ENCODE data around the gene ENTPD5.

GRCh38 chr14:73943083-73943482 lies 76.0 kb downstream of the ENTPD5 start:
- no peak for TF ChIP-seq CTCF (IDR thresholded peaks at IDR 0.05)
- TF ChIP-seq MAX (CRISPR knock-in tag; IDR thresholded peaks at IDR 0.05) = no peak
- no peak for TF ChIP-seq ZNF263 (CRISPR knock-in tag; IDR thresholded peaks at IDR 0.05; ENCODE audit: low read depth)
- no peak for TF ChIP-seq FOXK1 (CRISPR knock-in tag; IDR thresholded peaks at IDR 0.05)
- TF ChIP-seq ZBTB43 (CRISPR knock-in tag; IDR thresholded peaks at IDR 0.05) = no peak
- no peak for TF ChIP-seq MXD4 (CRISPR knock-in tag; IDR thresholded peaks at IDR 0.05; ENCODE audit: borderline replicate concordance)

All from WTC11 (cell line).